ENCODE data around the gene ROPN1B.
A peak's percentile ranks its signal among the peaks of the same experiment; 100 is the strongest.
"Not testable (repeated sequence)": the region's sequence is repeated elsewhere in the genome, so short reads cannot be mapped to it uniquely, and the experiment has no call there.

DNA sequence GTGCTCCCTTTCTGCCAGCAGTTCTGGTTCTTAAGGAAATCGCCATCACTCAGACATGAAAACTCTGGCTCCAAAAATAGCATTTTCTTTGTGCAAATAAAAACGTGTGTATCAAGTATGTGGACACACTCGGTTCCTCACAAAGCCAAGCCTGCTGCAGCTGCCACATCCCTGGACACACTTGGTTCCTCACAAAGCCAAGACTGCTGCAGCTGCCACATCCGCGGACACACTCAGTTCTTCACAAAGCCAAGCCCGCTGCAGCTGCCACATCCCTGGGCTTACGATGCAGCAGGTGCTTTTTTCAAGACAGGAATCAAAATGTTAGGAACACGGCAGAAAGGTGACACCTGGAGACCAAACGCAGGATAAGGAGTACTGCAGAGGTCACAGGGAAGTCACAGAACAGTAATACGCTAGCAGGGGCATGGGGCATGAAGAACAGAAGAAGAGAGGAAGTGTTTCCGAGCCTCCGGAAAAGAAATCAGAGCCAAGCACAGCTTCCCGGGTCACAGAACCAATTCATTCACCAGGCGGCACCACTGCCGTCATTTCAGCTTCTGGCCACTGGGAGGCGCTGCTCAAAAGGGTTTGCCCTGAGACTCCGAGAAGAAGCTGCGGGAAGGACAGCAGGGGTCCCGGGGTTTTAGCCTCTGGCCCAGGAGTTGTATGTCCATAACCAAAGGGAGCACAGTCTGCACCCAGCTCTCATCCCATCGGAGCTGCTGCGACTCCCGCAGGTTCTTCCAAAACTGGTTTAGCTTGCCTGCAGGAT, 40.0 kb upstream of the ROPN1B start:
- TF ChIP-seq, protein P1, sequence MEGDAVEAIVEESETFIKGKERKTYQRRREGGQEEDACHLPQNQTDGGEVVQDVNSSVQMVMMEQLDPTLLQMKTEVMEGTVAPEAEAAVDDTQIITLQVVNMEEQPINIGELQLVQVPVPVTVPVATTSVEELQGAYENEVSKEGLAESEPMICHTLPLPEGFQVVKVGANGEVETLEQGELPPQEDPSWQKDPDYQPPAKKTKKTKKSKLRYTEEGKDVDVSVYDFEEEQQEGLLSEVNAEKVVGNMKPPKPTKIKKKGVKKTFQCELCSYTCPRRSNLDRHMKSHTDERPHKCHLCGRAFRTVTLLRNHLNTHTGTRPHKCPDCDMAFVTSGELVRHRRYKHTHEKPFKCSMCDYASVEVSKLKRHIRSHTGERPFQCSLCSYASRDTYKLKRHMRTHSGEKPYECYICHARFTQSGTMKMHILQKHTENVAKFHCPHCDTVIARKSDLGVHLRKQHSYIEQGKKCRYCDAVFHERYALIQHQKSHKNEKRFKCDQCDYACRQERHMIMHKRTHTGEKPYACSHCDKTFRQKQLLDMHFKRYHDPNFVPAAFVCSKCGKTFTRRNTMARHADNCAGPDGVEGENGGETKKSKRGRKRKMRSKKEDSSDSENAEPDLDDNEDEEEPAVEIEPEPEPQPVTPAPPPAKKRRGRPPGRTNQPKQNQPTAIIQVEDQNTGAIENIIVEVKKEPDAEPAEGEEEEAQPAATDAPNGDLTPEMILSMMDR (IDR thresholded peaks at IDR 0.05) = peak; percentile 33 to 80 (median 66)
- not testable (repeated sequence) for TF ChIP-seq POLR2A (IDR thresholded peaks at IDR 0.05)

Data from esophagus squamous epithelium (tissue), 4 donors.